C4-2B (cell line): ENCODE measurements around the gene AQP7.

Experiments
- CTCF ChIP-seq: fragments of 450-650 bp; conservative IDR thresholded peaks from 2 replicates; pipeline ENCODE4 v1.5.1; 2017; ENCODE audit warnings: mild to moderate bottlenecking
- ZFX ChIP-seq: fragments of 450-650 bp; IDR thresholded peaks from 2 replicates; pipeline ENCODE4 v1.6.1; 2017

- no peak for TF ChIP-seq CTCF
- TF ChIP-seq ZFX, result no peak
These were observed 12.6 kb upstream of the AQP7 start for GRCh38 chr9:33414889-33415500.
